ENCODE measurements around the gene POMT1. TPM values are rescaled to one million over a fixed set of nuclear protein-coding genes. Genes with fewer than 3 reads are reported as not detected.

Gene POMT1
- total RNA-seq, 1 donor = 32.6 TPM

DNA sequence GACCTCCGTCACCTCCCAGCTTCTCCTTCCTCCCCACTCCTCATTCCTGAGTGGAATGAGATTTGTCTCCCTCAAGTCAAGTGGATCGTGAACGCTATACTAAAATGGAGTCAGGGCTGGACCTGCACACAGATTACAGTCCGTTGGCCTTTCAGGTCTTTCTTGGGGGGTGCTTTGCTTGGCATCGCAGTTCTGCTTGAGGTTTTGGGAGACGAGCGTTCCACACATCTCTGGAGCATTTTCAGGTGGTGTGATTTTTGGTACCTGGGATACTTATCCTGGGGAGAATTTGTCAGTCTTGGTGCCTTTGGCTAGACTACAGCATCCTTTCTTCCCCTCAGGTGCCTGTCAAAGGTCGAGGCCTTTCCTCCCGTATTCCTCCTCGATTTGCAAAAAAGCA is 23.8 kb upstream of the POMT1 start:
- H3K79me2 ChIP-seq (ENCODE audit: insufficient read depth, low read length) = peaks cover 61% of the 10 kb centered on the region
- no peak overlapping the region for H3K4me3 ChIP-seq (ENCODE audit: insufficient read depth, low read length)
- no peak overlapping the region for H3K4me2 ChIP-seq (ENCODE audit: insufficient read depth, low read length)
- no peak overlapping the region for H2AFZ ChIP-seq (ENCODE audit: low read length)
- no peaks in the 10 kb centered on the region for H3K27me3 ChIP-seq (ENCODE audit: insufficient read depth, low read length)
- peaks cover 91% of the 10 kb centered on the region for H3K36me3 ChIP-seq (ENCODE audit: insufficient read depth, low read length)
- H4K20me1 ChIP-seq (ENCODE audit: insufficient read depth, low read length) = peaks cover 36% of the 10 kb centered on the region
- no peak for DNase-seq (ENCODE audit: insufficient read length, low spot score, missing footprints)
- no peaks in the 10 kb centered on the region for H3K4me1 ChIP-seq (ENCODE audit: insufficient read depth, low read length)
- no peaks in the 10 kb centered on the region for H3K9me3 ChIP-seq (ENCODE audit: low read depth, low read length)
- TF ChIP-seq, protein P1, sequence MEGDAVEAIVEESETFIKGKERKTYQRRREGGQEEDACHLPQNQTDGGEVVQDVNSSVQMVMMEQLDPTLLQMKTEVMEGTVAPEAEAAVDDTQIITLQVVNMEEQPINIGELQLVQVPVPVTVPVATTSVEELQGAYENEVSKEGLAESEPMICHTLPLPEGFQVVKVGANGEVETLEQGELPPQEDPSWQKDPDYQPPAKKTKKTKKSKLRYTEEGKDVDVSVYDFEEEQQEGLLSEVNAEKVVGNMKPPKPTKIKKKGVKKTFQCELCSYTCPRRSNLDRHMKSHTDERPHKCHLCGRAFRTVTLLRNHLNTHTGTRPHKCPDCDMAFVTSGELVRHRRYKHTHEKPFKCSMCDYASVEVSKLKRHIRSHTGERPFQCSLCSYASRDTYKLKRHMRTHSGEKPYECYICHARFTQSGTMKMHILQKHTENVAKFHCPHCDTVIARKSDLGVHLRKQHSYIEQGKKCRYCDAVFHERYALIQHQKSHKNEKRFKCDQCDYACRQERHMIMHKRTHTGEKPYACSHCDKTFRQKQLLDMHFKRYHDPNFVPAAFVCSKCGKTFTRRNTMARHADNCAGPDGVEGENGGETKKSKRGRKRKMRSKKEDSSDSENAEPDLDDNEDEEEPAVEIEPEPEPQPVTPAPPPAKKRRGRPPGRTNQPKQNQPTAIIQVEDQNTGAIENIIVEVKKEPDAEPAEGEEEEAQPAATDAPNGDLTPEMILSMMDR (IDR thresholded peaks at IDR 0.05; ENCODE audit: extremely low read depth, low read depth, low read length) = no peak
- no peak overlapping the region for H3K27ac ChIP-seq (ENCODE audit: low read depth, low read length)

DNA sequence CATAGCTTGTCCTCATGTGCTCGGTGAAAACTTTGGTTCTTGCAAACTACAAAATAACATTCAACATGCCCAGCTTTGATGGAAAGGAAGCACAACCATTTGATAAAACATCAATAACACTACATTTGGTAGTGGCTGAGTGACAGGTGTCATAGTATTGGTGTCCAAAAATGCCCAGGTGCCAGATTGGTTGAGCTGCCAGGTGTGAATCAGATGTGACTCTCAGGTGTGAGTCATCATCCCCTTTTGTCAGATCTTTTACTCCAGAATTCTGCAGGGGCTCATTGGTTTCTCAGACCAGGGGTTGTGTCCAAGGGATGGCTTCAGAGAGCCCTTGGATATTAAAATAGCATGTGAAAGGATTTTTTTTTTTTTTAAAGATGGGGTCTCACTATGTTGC is 22.5 kb upstream of the POMT1 start:
- H4K20me1 ChIP-seq (ENCODE audit: insufficient read depth, low read length) = peaks cover 38% of the 10 kb centered on the region
- no peak overlapping the region for H3K27ac ChIP-seq (ENCODE audit: low read depth, low read length)
- H3K27me3 ChIP-seq (ENCODE audit: insufficient read depth, low read length) = no peaks in the 10 kb centered on the region
- no peaks in the 10 kb centered on the region for H3K9me3 ChIP-seq (ENCODE audit: low read depth, low read length)
- TF ChIP-seq, protein P1 (IDR thresholded peaks at IDR 0.05; ENCODE audit: extremely low read depth, low read depth, low read length) = no peak
- peaks cover 88% of the 10 kb centered on the region for H3K36me3 ChIP-seq (ENCODE audit: insufficient read depth, low read length)
- H3K79me2 ChIP-seq (ENCODE audit: insufficient read depth, low read length) = peaks cover 56% of the 10 kb centered on the region
- no peak overlapping the region for H3K4me2 ChIP-seq (ENCODE audit: insufficient read depth, low read length)
- no peaks in the 10 kb centered on the region for H3K4me1 ChIP-seq (ENCODE audit: insufficient read depth, low read length)
- no peak overlapping the region for H2AFZ ChIP-seq (ENCODE audit: low read length)
- no peak for DNase-seq (ENCODE audit: insufficient read length, low spot score, missing footprints)
- no peak overlapping the region for H3K4me3 ChIP-seq (ENCODE audit: insufficient read depth, low read length)

DNA sequence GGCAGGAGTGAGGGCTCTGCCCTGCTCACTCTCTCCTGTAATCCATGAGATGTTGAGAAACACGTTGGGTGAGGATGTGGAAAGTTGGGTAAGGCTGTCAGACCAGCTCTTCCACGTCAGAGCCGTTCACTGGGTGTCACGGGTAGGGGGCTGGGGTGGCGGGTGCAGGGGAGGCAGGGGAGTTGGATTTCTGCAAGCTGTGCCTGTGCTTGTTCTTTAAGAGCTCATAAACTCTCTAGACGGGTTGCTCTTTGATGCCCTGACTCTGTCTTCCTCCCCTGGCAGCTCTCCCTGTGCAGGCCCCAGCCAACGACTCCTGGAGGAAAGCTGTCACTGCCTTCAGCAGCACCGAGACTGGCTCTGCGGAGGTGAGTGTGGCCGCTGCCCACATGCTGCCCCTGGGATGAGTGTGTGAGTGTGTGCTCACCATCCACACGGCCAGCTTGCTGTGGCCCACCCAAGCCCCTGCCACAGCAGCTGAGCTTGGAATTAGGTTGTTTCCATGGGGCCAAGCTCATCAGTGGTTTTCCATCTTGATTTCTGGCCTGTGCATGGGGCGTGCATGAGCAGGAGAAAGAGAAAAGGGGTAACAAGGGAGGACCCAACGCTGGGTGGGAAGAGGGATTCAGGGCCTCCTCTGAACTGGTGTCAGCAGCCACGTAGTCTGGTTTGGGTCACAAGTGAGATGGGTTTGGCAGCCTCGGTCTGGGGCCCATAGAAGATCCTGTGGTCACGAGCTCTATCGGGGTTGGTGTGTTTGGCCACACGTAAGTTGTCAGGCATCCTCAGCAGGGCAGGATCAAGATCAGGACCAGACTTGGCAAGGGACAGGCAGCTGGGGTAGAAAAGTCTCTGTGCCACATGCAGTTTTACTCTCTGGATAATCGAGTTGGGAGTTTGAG is 21.0 kb upstream of the POMT1 start:
- Histone ChIP-seq H3K79me2 (ENCODE audit: insufficient read depth, low read length) (peaks cover 49% of the 10 kb centered on the region), H3K4me1 (ENCODE audit: insufficient read depth, low read length) (no peaks in the 10 kb centered on the region), H3K27me3 (ENCODE audit: insufficient read depth, low read length) (no peaks in the 10 kb centered on the region), H4K20me1 (ENCODE audit: insufficient read depth, low read length) (peaks cover 37% of the 10 kb centered on the region), H2AFZ (ENCODE audit: low read length) (no peak overlapping the region), H3K4me3 (ENCODE audit: insufficient read depth, low read length) (no peak overlapping the region), H3K27ac (ENCODE audit: low read depth, low read length) (no peak overlapping the region), H3K9me3 (ENCODE audit: low read depth, low read length) (no peaks in the 10 kb centered on the region), H3K36me3 (ENCODE audit: insufficient read depth, low read length) (peaks cover 90% of the 10 kb centered on the region), H3K4me2 (ENCODE audit: insufficient read depth, low read length) (no peak overlapping the region)
- DNase-seq (ENCODE audit: insufficient read length, low spot score, missing footprints) = peak; percentile 41
- TF ChIP-seq, protein P1 (IDR thresholded peaks at IDR 0.05; ENCODE audit: extremely low read depth, low read depth, low read length) = no peak

DNA sequence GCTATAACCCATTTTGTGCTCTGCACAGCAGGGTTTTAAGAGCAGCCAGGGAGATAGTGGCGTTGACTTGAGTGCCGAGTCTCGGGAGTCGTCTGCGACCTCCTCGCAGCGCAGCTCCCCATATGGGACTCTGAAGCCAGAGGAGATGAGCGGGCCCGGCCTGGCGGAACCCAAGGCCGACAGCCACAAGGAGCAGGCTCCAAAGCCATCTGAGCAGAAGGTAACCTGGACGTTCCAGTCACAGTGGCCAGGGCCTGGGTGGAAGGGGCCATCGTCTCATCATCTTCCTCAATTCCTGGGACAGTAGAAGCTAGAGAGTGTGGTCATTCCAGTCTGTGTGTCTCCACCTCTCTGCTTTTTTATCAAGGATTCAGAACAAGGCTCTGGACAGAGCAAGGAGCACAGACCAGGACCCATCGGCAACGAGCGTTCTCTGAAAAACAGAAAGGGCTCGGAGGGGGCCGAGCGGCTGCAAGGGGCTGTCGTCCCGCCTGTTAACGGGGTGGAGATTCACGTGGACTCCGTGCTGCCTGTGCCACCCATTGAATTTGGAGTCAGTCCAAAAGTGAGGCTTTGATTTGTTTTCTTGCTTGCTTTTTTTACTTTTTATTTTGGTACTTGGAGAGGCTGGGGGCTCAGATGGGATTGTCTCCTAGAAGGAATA is 20.2 kb upstream of the POMT1 start:
- no peak overlapping the region for H3K4me3 ChIP-seq (ENCODE audit: insufficient read depth, low read length)

More for the DNA sequence above, 20.2 kb upstream of the POMT1 start:
- Histone ChIP-seq H3K79me2 (ENCODE audit: insufficient read depth, low read length) (peaks cover 44% of the 10 kb centered on the region), H2AFZ (ENCODE audit: low read length) (no peak overlapping the region), H3K4me1 (ENCODE audit: insufficient read depth, low read length) (no peaks in the 10 kb centered on the region), H3K36me3 (ENCODE audit: insufficient read depth, low read length) (peaks cover 90% of the 10 kb centered on the region), H3K9me3 (ENCODE audit: low read depth, low read length) (no peaks in the 10 kb centered on the region), H4K20me1 (ENCODE audit: insufficient read depth, low read length) (peaks cover 32% of the 10 kb centered on the region), H3K27me3 (ENCODE audit: insufficient read depth, low read length) (no peaks in the 10 kb centered on the region), H3K27ac (ENCODE audit: low read depth, low read length) (no peak overlapping the region), H3K4me2 (ENCODE audit: insufficient read depth, low read length) (no peak overlapping the region)
- TF ChIP-seq, protein P1 (IDR thresholded peaks at IDR 0.05; ENCODE audit: extremely low read depth, low read depth, low read length) = no peak
- peak; percentile 54 for DNase-seq (ENCODE audit: insufficient read length, low spot score, missing footprints)

Measured in osteoblast (primary cell).